ENCODE measurements around the gene DHRS2.

Gene DHRS2

DNA sequence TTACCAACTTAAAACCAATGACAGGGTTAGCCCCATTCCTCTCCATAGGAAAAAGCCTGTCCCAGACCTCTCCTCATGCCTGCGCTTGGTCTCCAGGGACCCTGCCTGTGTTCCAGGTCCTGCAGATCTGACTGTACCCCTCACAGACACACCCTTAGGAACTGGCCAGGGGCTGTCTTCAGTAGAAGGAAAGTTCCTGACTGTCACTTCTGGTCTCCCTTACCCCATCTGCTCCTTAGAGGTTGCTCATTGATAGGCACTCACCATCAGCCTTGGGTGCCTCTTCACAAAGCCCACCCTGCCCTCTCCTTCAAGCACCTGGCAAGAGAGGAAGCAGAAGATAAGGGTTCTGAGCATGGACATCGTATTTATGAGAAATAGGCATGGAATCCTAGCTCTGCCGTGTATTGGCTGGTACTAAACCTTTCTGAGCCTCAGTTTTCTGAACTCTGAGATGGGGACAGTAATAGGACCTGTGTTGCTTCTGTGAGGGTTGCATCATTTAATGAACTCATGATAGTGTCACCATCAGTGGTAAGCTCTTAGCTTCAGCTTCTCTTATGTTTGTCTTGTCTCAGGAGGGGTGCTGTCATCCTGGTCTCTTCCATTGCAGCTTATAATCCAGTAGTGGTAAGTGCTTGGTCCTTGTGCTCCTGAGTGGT, 7.5 kb downstream of the DHRS2 start:
- H3K4me3 Mint-ChIP-seq = no peak overlapping the region
- H3K36me3 Mint-ChIP-seq = no peaks in the 10 kb centered on the region

DNA sequence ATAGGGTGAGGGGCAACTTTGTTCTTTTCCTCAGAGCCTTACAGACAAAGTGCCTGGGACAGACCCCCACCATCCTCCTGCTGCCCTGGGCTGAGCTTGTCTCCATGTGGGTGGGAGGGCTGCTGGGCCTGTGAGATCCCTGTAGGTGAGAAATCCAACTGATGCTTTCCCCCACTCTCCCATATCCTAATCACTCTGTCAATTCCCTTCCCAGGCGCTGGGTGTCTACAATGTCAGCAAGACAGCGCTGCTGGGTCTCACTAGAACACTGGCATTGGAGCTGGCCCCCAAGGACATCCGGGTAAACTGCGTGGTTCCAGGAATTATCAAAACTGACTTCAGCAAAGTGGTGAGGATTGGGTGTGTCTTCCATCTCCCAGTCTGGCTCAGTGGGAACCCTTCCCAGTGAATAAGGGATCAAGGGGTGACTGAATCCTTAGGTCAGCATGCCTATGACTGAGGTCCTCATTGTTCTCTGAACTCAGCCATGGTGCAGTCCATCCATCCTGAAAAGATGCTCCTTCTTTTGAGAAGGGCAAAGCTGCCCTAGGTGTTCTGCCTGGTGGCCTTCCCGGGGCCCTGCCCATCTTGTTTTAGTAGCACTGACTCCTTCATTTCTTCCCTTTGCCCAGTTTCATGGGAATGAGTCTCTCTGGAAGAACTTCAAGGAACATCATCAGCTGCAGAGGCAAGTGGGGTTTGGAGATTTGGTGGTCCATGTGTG, 8.2 kb downstream of the DHRS2 start:
- peaks cover 6% of the 10 kb centered on the region for H3K27me3 Mint-ChIP-seq

More for the DNA sequence above, 7.5 kb downstream of the DHRS2 start:
- Mint-ChIP-seq H3K4me1 (no peaks in the 10 kb centered on the region), H3K27me3 (peaks cover 2% of the 10 kb centered on the region), H3K9me3 (no peaks in the 10 kb centered on the region), H3K27ac (no peak overlapping the region)
- ATAC-seq (ENCODE audit: low read depth) (no peak), DNase-seq (ENCODE audit: low spot score in 2 of 2) (no peak)

DNA sequence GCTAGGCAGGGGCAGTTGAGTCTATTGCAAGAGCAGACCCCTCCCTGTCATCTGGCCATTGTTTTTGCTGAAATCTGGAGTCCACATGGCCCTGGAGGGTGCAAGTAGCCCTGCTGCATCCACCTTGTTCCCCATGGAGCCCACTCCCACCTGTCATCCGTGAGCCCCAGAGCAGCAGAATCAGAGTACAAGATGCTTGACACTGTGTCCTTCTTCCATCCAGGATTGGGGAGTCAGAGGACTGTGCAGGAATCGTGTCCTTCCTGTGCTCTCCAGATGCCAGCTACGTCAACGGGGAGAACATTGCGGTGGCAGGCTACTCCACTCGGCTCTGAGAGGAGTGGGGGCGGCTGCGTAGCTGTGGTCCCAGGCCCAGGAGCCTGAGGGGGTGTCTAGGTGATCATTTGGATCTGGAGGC, 8.8 kb downstream of the DHRS2 start:
- Mint-ChIP-seq H3K27me3 (peaks cover 8% of the 10 kb centered on the region), H3K4me3 (no peak overlapping the region), H3K4me1 (no peaks in the 10 kb centered on the region), H3K36me3 (no peaks in the 10 kb centered on the region), H3K27ac (no peak overlapping the region), H3K9me3 (no peaks in the 10 kb centered on the region)
- ATAC-seq (ENCODE audit: low read depth) (no peak), DNase-seq (ENCODE audit: low spot score in 2 of 2) (no peak)

More for the DNA sequence above, 8.2 kb downstream of the DHRS2 start:
- Mint-ChIP-seq H3K9me3 (no peaks in the 10 kb centered on the region), H3K36me3 (no peaks in the 10 kb centered on the region), H3K4me3 (no peak overlapping the region), H3K27ac (no peak overlapping the region), H3K4me1 (no peaks in the 10 kb centered on the region)
- ATAC-seq (ENCODE audit: low read depth) (no peak), DNase-seq (ENCODE audit: low spot score in 2 of 2) (no peak)

GRCh38 chr14:23645504-23645811, 9.3 kb downstream of the DHRS2 start:
- DNase-seq (ENCODE audit: low spot score in 2 of 2) (no peak), ATAC-seq (ENCODE audit: low read depth) (no peak)
- Mint-ChIP-seq H3K9me3 (no peaks in the 10 kb centered on the region), H3K27me3 (peaks cover 8% of the 10 kb centered on the region), H3K27ac (no peak overlapping the region), H3K36me3 (no peaks in the 10 kb centered on the region), H3K4me1 (no peaks in the 10 kb centered on the region), H3K4me3 (no peak overlapping the region)

DNA sequence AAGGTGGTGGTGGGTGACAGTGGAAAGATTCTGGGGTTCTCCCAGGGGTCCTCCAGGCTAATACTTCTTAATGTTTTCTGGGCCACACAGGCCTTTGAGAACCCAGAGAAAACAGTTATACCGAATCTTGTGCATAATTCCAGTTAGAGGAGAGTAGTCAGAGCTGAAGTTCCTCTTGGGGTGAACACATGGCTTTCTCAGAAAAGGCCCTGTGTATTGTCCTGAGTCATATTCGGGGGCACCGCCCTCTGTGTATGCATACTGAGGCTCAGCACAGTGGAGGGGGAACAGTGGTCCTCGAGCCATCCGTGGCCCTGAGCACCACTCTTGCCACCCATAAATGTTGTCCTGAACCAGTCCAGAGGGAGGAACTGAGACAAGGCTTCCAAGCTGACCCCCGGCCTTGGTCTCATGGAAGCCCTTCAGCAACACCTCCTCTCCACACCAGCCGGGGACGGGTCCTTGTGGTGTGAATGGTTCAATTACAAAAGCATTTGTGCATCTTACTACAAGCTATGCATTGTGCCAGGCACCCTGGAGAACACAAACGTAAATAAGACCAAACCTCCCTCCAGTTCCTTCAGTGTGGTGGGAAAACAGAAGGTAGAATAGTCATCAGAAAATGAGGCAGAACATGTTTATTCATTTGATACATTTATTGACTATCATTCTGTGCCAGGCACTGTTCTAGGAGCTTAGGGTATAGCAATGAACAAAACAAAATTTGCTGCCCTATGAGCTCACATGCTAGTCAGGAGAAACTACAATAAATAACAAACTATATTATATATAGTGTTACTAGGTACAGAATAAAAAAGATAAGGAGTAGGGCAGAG, 9.9 kb downstream of the DHRS2 start:
- Mint-ChIP-seq H3K27me3 (peaks cover 8% of the 10 kb centered on the region), H3K4me3 (no peak overlapping the region), H3K4me1 (no peaks in the 10 kb centered on the region), H3K27ac (no peak overlapping the region), H3K36me3 (no peaks in the 10 kb centered on the region), H3K9me3 (no peaks in the 10 kb centered on the region)
- DNase-seq (ENCODE audit: low spot score in 2 of 2) = no peak
- no peak for ATAC-seq (ENCODE audit: low read depth)

DNA sequence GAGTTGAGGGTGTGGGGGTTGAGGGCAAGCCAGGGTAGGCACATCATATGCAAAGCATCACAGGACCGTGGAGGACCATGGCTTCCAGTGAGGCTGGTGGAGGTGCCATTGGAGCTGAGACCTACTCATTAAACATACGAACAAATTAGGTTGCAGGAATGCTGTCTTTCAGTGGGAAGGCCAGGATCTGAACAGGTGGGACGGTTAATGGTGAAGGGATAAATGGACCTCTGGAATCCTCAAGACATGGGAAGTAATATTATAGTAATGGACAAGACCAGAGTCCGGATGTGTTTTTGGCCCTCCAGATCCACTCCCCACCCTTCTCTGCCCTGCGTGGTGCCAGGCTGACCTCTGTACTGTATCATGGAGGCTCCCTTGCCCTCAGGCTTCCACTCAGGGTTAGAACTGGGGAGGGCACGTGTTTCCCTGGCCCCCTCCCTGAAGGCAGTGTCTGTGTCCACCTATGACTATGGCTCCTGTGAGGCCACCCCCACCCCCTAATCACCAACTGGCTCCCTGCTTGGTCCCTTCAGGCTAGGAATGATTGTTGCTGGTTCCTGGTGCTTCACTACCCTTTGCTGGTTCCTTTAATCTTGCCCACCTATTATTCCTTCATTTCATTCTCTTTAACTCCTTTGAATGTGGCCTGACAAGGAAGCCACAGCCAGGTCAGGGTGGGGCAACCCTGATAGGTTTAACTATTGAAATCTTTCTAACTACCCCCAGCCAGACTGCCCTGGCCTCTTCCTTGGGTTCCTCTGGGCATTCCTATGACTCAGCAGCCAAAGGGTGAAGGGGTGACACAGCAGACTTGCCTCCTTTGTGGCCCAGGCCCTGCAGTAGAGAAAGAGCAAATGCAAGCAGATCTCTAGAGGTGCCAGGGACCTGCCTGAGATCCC, 10.7 kb downstream of the DHRS2 start:
- DNase-seq (ENCODE audit: low spot score in 2 of 2) (no peak), ATAC-seq (ENCODE audit: low read depth) (no peak)
- H3K4me3 Mint-ChIP-seq = no peak overlapping the region
- H3K9me3 Mint-ChIP-seq = no peaks in the 10 kb centered on the region
- H3K27ac Mint-ChIP-seq = no peak overlapping the region
- H3K27me3 Mint-ChIP-seq = peaks cover 8% of the 10 kb centered on the region
- no peaks in the 10 kb centered on the region for H3K36me3 Mint-ChIP-seq
- H3K4me1 Mint-ChIP-seq = no peaks in the 10 kb centered on the region

DNA sequence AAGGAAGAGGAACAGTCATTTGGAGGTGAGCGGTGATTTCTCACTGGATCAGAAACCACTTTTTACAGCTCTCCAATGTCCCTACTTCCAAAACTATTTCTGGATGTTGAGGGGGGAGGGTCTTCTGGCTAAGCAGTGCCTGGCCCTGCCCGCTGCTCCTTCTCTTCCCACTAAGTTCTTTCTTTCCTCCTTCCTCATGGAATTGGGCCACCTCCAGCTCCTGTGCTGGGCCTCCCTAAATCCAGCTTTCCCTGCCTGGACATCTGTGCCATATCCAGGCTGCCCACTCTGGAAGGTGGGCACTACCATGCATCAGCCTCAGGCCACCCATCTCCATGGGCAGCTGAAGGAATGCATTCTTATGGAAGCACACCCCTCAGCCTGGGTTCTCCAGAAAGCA, 11.5 kb downstream of the DHRS2 start:
- no peaks in the 10 kb centered on the region for H3K4me1 Mint-ChIP-seq
- no peak overlapping the region for H3K4me3 Mint-ChIP-seq
- ATAC-seq (ENCODE audit: low read depth) (no peak), DNase-seq (ENCODE audit: low spot score in 2 of 2) (no peak)
- H3K36me3 Mint-ChIP-seq = no peaks in the 10 kb centered on the region
- no peak overlapping the region for H3K27ac Mint-ChIP-seq
- H3K27me3 Mint-ChIP-seq = peaks cover 8% of the 10 kb centered on the region
- no peaks in the 10 kb centered on the region for H3K9me3 Mint-ChIP-seq

DNA sequence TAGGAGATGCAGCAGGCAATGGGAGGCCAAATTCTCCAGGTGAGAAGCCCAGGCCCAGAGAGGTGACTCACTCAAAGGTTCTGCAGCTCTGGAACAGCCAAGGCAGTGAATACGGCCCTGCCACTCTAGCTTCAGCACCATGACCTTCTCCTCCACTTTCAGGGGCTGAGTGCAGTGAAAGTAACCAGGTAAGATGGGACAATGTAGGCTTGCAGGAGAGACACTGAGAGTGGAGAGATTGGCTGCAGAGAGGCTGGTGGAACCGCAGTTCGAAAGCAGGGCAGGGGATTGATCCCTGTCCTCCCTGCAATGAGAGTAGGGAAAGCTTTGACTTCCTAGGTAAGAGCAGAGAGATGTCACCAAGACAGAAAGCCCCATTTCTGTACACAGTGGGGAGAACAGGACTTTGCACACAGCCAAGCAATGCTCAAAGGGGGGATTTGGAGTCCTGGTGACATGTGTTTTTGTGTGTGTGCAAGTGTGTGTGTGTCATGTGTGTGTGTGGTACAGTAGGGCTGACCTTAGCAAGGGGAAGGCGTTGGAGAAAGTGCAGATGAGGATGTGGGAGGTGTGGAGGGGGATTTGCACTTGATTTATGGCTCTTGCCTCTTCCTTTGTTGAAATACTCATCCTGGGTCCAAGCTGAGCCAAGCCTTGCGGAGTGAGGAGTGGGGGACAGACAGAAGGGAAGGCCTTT, 12.7 kb downstream of the DHRS2 start:
- Mint-ChIP-seq H3K9me3 (no peaks in the 10 kb centered on the region), H3K27me3 (peaks cover 11% of the 10 kb centered on the region), H3K4me3 (no peak overlapping the region), H3K27ac (no peak overlapping the region), H3K4me1 (no peaks in the 10 kb centered on the region), H3K36me3 (no peaks in the 10 kb centered on the region)
- ATAC-seq (ENCODE audit: low read depth) = no peak
- DNase-seq (ENCODE audit: low spot score in 2 of 2) = no peak

DNA sequence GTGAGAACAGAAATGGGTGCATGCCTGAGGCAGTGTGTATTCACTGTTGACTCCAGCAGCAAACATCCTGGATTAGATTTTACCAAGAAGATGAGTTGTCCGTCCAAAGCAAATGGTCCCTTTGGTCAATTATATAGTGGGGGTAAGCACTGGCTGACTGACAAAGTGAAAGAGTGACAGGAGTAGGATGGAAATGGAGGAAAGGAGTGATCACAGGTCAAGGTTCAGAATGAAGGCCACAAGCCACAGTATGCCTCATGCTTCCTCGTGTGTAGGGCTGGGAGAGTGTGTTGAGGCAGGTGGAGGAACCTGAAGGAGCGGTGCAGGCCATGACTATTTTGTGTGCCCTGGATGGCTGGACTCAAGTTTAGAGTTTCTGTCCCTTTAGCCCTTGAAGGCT, 14.3 kb downstream of the DHRS2 start:
- H3K4me3 Mint-ChIP-seq = no peak overlapping the region

GRCh38 chr14:23653051-23653450, 16.9 kb downstream of the DHRS2 start:
- no peak overlapping the region for H3K27ac Mint-ChIP-seq
- no peak for DNase-seq (ENCODE audit: low spot score in 2 of 2)
- ATAC-seq (ENCODE audit: low read depth) = no peak
- H3K27me3 Mint-ChIP-seq = peaks cover 9% of the 10 kb centered on the region
- H3K4me1 Mint-ChIP-seq = no peaks in the 10 kb centered on the region
- no peak overlapping the region for H3K4me3 Mint-ChIP-seq
- H3K36me3 Mint-ChIP-seq = no peaks in the 10 kb centered on the region
- H3K9me3 Mint-ChIP-seq = no peaks in the 10 kb centered on the region

More for the DNA sequence above, 14.3 kb downstream of the DHRS2 start:
- no peak for ATAC-seq (ENCODE audit: low read depth)
- no peak for DNase-seq (ENCODE audit: low spot score in 2 of 2)
- no peaks in the 10 kb centered on the region for H3K36me3 Mint-ChIP-seq
- H3K27ac Mint-ChIP-seq = no peak overlapping the region
- no peaks in the 10 kb centered on the region for H3K9me3 Mint-ChIP-seq
- H3K27me3 Mint-ChIP-seq = peaks cover 11% of the 10 kb centered on the region
- H3K4me1 Mint-ChIP-seq = no peaks in the 10 kb centered on the region

- DNase-seq (ENCODE audit: low spot score in 2 of 2) (no peak), ATAC-seq (ENCODE audit: low read depth) (no peak)
- Mint-ChIP-seq H3K4me3 (no peak overlapping the region), H3K27ac (no peak overlapping the region), H3K27me3 (peaks cover 8% of the 10 kb centered on the region), H3K4me1 (no peaks in the 10 kb centered on the region), H3K36me3 (no peaks in the 10 kb centered on the region), H3K9me3 (no peaks in the 10 kb centered on the region)
These were observed 18.1 kb downstream of the DHRS2 start for GRCh38 chr14:23654231-23654630.

- no peak overlapping the region for H3K4me3 Mint-ChIP-seq
- H3K27me3 Mint-ChIP-seq = peaks cover 12% of the 10 kb centered on the region
- no peak overlapping the region for H3K27ac Mint-ChIP-seq
- H3K36me3 Mint-ChIP-seq = no peaks in the 10 kb centered on the region
- H3K9me3 Mint-ChIP-seq = no peaks in the 10 kb centered on the region
- H3K4me1 Mint-ChIP-seq = peaks cover 7% of the 10 kb centered on the region
- no peak for DNase-seq (ENCODE audit: low spot score in 2 of 2)
- ATAC-seq (ENCODE audit: low read depth) = no peak
These were observed 21.9 kb downstream of the DHRS2 start for GRCh38 chr14:23657959-23658470.
